GM21737 (cell line): ENCODE measurements around the gene CDKN2A.

Source experiments
- ATAC-seq: cut with Tn5 transposase; IDR thresholded peaks from one replicate; pipeline ENCODE4 v1.9.1; 2021; ENCODE audit warnings: mild to moderate bottlenecking, moderate library complexity; ENCODE audit not compliant: unreplicated experiment

The CDKN2A gene

GRCh38 chr9:22008384-22008716 is 14.2 kb upstream of the CDKN2A start:
- ATAC-seq: no peak

GRCh38 chr9:22005702-22006606 is 11.8 kb upstream of the CDKN2A start:
- ATAC-seq: no peak

- no peak for ATAC-seq
Observed at GRCh38 chr9:22005021-22005701, 11.0 kb upstream of the CDKN2A start.

- no peak for ATAC-seq
Observed at GRCh38 chr9:22002038-22002437, 7.8 kb upstream of the CDKN2A start.

- ATAC-seq: no peak
Observed at GRCh38 chr9:21998026-21998425, 3.8 kb upstream of the CDKN2A start.

- ATAC-seq: no peak
Observed at GRCh38 chr9:21997480-21997879, 3.3 kb upstream of the CDKN2A start.

GRCh38 chr9:21996858-21997257 is 2.7 kb upstream of the CDKN2A start:
- ATAC-seq: no peak

GRCh38 chr9:21996438-21996837 is 2.2 kb upstream of the CDKN2A start:
- no peak for ATAC-seq

GRCh38 chr9:21995666-21996398 is 1.6 kb upstream of the CDKN2A start:
- peak; percentile 19 for ATAC-seq

GRCh38 chr9:21995006-21995665 is 944 bp upstream of the CDKN2A start:
- peak; percentile 78 for ATAC-seq

- ATAC-seq: peak; percentile 46
Observed at GRCh38 chr9:21994556-21995005, 389 bp upstream of the CDKN2A start, which contains the start of gene CDKN2B-AS1. CDKN2B-AS1 (plus strand) TSS chr9:21994791.

- ATAC-seq: no peak
Observed at GRCh38 chr9:21993007-21993406, 1.2 kb downstream of the CDKN2A start.

GRCh38 chr9:21991072-21991959 is 2.9 kb downstream of the CDKN2A start:
- no peak for ATAC-seq

GRCh38 chr9:21989440-21990189 is 4.6 kb downstream of the CDKN2A start:
- ATAC-seq: no peak

GRCh38 chr9:21988056-21988990 is 5.9 kb downstream of the CDKN2A start:
- no peak for ATAC-seq

GRCh38 chr9:21985964-21986667 is 8.1 kb downstream of the CDKN2A start:
- peak; percentile 65 for ATAC-seq

- no peak for ATAC-seq
Observed at GRCh38 chr9:21984101-21984500, 10.1 kb downstream of the CDKN2A start.

GRCh38 chr9:21983561-21983935 is 10.6 kb downstream of the CDKN2A start:
- no peak for ATAC-seq
